T-cell (primary cell): Measurements from ENCODE around the gene LCN9. TPM values are rescaled to one million over a fixed set of nuclear protein-coding genes. Genes with fewer than 3 reads are reported as not detected.

Experiments
- total RNA-seq, 35 experiments: library from RNA in 6 of 35; stranded (reverse) in 6 of 35; fragments of 120-200 nt in 1 of 35; gene quantifications; one replicate each; pipeline versions ENCODE4 v1.2.1 to v1.2.4 and lab custom pipeline; 2013 to 2026

LCN9 gene
- total RNA-seq, 5 donors from 2014 or later (not counting 1 experiment from before 2014, with no cell fraction given) = not detected

Other genes with a start within 250 kb of the LCN9 start
- 1 to 10 TPM in 3 of 5 donors, under 1 TPM in 2; 0.35 to 2.0 (median 1.7) TPM for gene PPP1R26, start 183.5 kb upstream of the LCN9 start, total RNA-seq
- gene MRPS2, start 162.6 kb upstream of the LCN9 start, total RNA-seq = 10 to 100 TPM; 17.7 to 36.6 (median 32.8) TPM
- gene LCN1, start 141.9 kb upstream of the LCN9 start, total RNA-seq = not detected
- not detected for gene OBP2A, start 117.2 kb upstream of the LCN9 start, total RNA-seq
- not detected for gene PAEP, start 101.6 kb upstream of the LCN9 start, total RNA-seq
- not detected for gene GLT6D1, start 23.8 kb upstream of the LCN9 start, total RNA-seq
- gene SOHLH1, start 36.2 kb downstream of the LCN9 start, total RNA-seq = not detected
- under 1 TPM in 3 of 5 donors, not detected in 2; 0.07 to 0.54 (median 0.16) TPM for gene KCNT1, start 38.9 kb downstream of the LCN9 start, total RNA-seq
- gene CAMSAP1, start 244.2 kb downstream of the LCN9 start, total RNA-seq = 10 to 100 TPM; 25.6 to 38.7 (median 35.6) TPM